ENCODE data around the gene NEDD4L. TPM values are rescaled to one million over a fixed set of nuclear protein-coding genes. Genes with fewer than 3 reads are reported as not detected.

The NEDD4L gene
- total RNA-seq, 1 experiment from 2014 or later = 57.4 TPM

GRCh38 chr18:58152216-58152615 is 108.2 kb downstream of the NEDD4L start:
- Histone ChIP-seq H3K79me2 (ENCODE audit: low read depth) (peaks cover 81% of the 10 kb centered on the region), H3K9me2 (ENCODE audit: insufficient read depth) (no peaks in the 10 kb centered on the region), H4K20me1 (ENCODE audit: insufficient read depth) (no peaks in the 10 kb centered on the region), H3F3A (ENCODE audit: insufficient read depth, low read depth) (peaks cover 4% of the 10 kb centered on the region; the same call in 1 of the 2 replicates), H3K27me3 (ENCODE audit: insufficient read depth, low read depth) (no peaks in the 10 kb centered on the region), H3K36me3 (ENCODE audit: low read depth) (no peaks in the 10 kb centered on the region), H3K27ac (no peak overlapping the region), H3K4me2 (no peak overlapping the region), H2AFZ (no peak overlapping the region), H3K4me1 (replicated peaks; ENCODE audit: insufficient read depth) (peaks cover 10% of the 10 kb centered on the region), H3K9me3 (ENCODE audit: insufficient read depth, low read depth) (no peaks in the 10 kb centered on the region), H3K4me3 (no peak overlapping the region)
- POLR2A ChIA-PET (ENCODE audit: unreplicated experiment) = no interaction called here
- DNase-seq = no peak
- CTCF ChIA-PET = no interaction called here
- intact Hi-C loops (cut with micrococcal nuclease; ENCODE audit: unreplicated experiment) = no loop called here
- TF ChIP-seq EZH2 (IDR thresholded peaks at IDR 0.05; ENCODE audit: low read depth) (no peak), CTCF (conservative IDR thresholded peaks at IDR 0.05) (no peak)
- no TSS peak for BruUV-seq (replicated peaks)

- H3K9me2 ChIP-seq (ENCODE audit: insufficient read depth) = no peaks in the 10 kb centered on the region
- peaks cover 10% of the 10 kb centered on the region for H3K4me1 ChIP-seq (replicated peaks; ENCODE audit: insufficient read depth)
- CTCF ChIA-PET = no interaction called here
- peaks cover 5% of the 10 kb centered on the region; the same call in 1 of the 2 replicates for H3F3A ChIP-seq (ENCODE audit: insufficient read depth, low read depth)
- no peak for DNase-seq
- no peak overlapping the region for H3K27ac ChIP-seq
- H3K27me3 ChIP-seq (ENCODE audit: insufficient read depth, low read depth) = no peaks in the 10 kb centered on the region
- no TSS peak for BruUV-seq (replicated peaks)
- H3K79me2 ChIP-seq (ENCODE audit: low read depth) = peaks cover 83% of the 10 kb centered on the region
- H4K20me1 ChIP-seq (ENCODE audit: insufficient read depth) = no peaks in the 10 kb centered on the region
- intact Hi-C loops (cut with micrococcal nuclease; ENCODE audit: unreplicated experiment) = no loop called here
- no peaks in the 10 kb centered on the region for H3K36me3 ChIP-seq (ENCODE audit: low read depth)
- no peak overlapping the region for H3K4me2 ChIP-seq
- no peak overlapping the region for H3K4me3 ChIP-seq
- no peak for TF ChIP-seq CTCF (conservative IDR thresholded peaks at IDR 0.05)
- no peak for TF ChIP-seq EZH2 (IDR thresholded peaks at IDR 0.05; ENCODE audit: low read depth)
- POLR2A ChIA-PET (ENCODE audit: unreplicated experiment) = no interaction called here
- H3K9me3 ChIP-seq (ENCODE audit: insufficient read depth, low read depth) = no peaks in the 10 kb centered on the region
- H2AFZ ChIP-seq = no peak overlapping the region
Measured at GRCh38 chr18:58152891-58153290, 108.9 kb downstream of the NEDD4L start.

GRCh38 chr18:58156516-58156915 is 112.5 kb downstream of the NEDD4L start:
- no peak overlapping the region for H3K4me2 ChIP-seq
- H2AFZ ChIP-seq = no peak overlapping the region
- H3K79me2 ChIP-seq (ENCODE audit: low read depth) = peaks cover 88% of the 10 kb centered on the region
- no peak overlapping the region for H3K4me3 ChIP-seq
- intact Hi-C loops (cut with micrococcal nuclease; ENCODE audit: unreplicated experiment) = no loop called here
- H3K36me3 ChIP-seq (ENCODE audit: low read depth) = no peaks in the 10 kb centered on the region
- H3K9me3 ChIP-seq (ENCODE audit: insufficient read depth, low read depth) = no peaks in the 10 kb centered on the region
- DNase-seq = no peak
- H3F3A ChIP-seq (ENCODE audit: insufficient read depth, low read depth) = peaks cover 14% of the 10 kb centered on the region
- no TSS peak for BruUV-seq (replicated peaks)
- no peak for TF ChIP-seq EZH2 (IDR thresholded peaks at IDR 0.05; ENCODE audit: low read depth)
- no peak for TF ChIP-seq CTCF (conservative IDR thresholded peaks at IDR 0.05)
- POLR2A ChIA-PET (ENCODE audit: unreplicated experiment) = no interaction called here
- no peaks in the 10 kb centered on the region for H3K27me3 ChIP-seq (ENCODE audit: insufficient read depth, low read depth)
- H3K27ac ChIP-seq = no peak overlapping the region
- no peaks in the 10 kb centered on the region for H3K9me2 ChIP-seq (ENCODE audit: insufficient read depth)
- H3K4me1 ChIP-seq (replicated peaks; ENCODE audit: insufficient read depth) = no peaks in the 10 kb centered on the region; the same call in 1 of the 2 replicates
- no peaks in the 10 kb centered on the region for H4K20me1 ChIP-seq (ENCODE audit: insufficient read depth)
- CTCF ChIA-PET = no interaction called here

Measured in PC-9 (cell line).